DMS53 (cell line): Measurements from ENCODE around the gene STXBP5L.
"Not testable (repeated sequence)": the region's sequence is repeated elsewhere in the genome, so short reads cannot be mapped to it uniquely, and the experiment has no call there.

Experiments
- DNase-seq: peaks from one replicate; lab custom pipeline; 2025; lab: John Stamatoyannopoulos, UW

STXBP5L gene

DNA sequence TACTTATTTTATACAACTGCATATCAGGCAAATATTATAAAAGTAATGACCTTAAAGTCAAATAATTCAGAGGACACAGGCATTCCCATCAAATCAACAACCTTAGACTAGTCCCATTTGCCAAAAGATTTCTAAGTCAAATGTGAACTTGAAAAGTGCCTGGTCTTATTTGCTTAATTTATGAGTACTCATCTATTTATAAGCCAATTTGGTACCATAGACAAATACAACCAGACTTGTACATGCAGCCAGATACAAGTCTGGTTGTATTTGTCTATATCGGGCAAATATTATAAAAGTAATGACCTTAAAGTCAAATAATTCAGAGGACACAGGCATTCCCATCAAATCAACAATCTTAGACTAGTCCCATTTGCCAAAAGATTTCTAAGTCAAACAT is 322.2 kb downstream of the STXBP5L start:
- not testable (repeated sequence) for DNase-seq

DNA sequence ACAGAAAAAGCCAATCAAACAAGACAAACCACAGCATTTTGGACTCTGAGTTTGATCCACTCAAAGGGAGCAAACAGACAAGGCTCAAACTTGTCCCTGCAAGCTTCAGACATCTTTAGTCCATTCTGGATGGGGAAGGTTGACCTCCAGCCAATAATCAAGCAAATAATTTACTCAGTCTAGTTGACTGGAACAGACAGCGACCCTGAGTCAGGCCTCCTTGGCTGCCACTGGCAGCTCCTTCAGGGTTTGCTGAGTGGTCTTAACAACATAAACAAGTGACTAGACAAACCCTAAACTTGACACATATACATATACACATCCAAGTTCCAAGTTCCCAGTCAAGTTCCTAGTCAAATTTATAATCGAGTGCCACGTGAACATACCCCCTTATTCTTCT is 323.9 kb downstream of the STXBP5L start:
- DNase-seq = no peak

DNA sequence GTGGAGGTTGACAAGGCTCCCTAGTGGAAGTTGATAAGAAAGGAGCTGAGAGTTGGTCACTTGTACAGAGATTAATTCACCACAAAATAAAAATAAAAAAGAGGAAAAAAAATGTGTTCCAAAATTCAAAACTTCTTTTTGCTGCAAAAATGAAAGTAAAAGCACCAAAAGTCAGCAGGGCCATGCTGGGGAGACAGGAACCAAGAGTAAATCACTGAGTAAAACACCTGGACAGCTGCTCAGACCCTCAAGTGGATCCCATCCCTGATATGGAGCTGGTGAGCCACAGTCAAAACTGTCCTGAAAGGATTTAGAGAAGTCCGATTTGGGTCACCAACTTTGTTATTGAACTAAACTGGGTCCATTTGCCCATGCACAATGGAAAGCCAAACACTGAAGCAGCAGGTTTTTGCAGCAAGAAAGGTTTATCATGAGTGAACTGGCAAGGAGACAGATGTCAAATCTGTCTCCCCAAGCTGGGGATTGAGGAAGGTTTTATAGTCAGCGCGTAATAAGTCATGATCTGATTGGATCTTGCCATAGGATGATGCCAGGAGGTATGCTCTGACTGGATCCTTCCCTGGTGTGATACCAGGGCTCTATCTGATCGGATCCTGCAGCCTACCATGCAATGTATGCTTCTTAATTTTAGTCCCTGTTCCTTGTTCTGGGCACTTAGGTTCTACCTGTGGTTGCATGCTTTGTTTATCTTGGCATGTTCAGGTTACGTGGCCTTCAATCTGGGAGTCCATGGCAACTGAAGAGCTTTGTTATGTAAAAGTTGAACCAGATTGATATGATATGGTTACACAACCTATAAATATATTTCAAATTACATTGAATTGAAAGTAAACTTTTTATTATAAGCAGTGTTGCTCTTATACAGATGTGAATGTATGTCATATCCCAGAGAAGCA is 324.6 kb downstream of the STXBP5L start:
- DNase-seq = no peak

- DNase-seq = peak; percentile 12
These were observed 335.2 kb downstream of the STXBP5L start for GRCh38 chr3:121243208-121243607.

DNA sequence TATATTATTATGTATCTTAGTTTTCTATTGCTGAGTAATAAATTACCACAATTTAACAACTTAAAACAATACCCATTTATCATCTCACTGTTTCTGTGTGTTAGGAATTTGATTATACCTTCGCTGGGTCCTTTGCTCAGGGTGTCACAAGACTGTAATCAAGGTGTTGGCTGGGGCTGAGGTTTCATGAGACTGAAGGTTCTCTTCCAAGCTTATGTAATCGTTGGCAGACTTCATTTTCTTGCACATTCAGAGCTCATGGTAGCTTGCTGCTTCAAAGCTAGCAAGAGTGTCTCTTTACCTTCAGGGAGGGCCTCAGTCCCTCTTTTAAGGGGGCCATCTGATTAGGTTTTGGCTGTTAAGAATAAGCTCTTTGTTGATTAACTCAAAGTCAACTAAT is 344.7 kb downstream of the STXBP5L start:
- no peak for DNase-seq

DNA sequence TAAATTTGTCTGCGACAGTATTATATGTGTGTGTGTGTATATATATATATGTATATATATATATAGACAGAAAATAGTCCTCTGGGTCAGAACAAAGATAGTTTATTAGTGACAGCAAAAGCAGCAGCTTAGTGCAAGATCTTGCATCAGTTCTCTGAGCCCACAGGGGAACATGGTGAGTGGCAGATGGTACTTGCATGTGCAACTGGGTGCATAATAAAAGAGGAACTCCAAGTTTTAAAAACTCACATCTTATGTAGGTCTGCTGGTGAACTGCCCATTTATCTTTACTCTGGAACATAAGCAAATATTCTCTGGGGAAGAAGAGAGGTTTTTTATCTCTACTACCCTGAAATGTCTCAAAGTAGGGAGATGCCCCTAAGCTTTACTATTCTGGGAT is 361.4 kb downstream of the STXBP5L start:
- DNase-seq = no peak

DNA sequence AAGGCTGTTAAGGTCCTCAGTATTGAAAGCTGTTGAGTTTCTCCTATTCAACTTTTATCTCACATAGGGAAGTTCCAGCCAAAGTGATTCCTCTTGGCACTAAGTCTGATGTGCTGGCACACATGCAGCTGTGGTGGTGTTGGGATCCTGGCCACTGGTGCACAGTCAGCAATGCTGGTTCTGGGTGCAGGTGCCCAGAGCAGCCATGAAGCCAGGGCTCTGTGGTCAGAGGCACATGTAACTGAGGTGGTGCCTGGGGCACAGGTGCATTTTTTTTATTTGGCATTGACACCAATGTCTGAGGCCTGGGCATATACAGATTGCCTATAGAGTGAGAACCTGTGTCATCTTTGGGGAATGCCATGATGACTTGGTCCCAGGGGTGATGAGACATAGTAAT is 366.4 kb downstream of the STXBP5L start:
- DNase-seq = no peak

GRCh38 chr3:121295452-121295851 is 387.4 kb downstream of the STXBP5L start:
- DNase-seq = no peak

- no peak for DNase-seq
These were observed 388.0 kb downstream of the STXBP5L start for GRCh38 chr3:121295979-121296378.

- no peak for DNase-seq
These were observed 416.3 kb downstream of the STXBP5L start for GRCh38 chr3:121324320-121324719.

GRCh38 chr3:121330118-121330517 is 422.1 kb downstream of the STXBP5L start:
- DNase-seq = no peak

- DNase-seq = no peak
These were observed 422.6 kb downstream of the STXBP5L start for GRCh38 chr3:121330634-121331033.

DNA sequence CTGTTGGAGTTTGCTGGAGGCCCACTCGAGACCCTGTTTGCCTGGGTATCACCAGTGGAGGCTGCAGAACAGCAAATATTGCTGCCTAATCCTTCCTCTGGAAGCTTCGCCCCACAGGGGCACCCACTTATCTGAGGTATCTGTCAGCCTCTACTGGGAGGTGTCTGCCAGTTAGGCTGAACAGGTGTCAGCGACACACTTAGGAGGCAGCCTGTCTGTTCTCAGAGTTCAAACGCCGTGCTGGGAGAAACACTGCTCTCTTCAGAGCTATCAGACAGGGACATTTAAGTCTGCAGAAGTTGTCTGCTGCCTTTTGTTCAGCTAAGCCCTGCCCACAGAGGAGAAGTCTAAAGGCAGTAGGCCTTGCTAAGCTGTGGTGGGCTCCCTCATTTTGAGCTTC is 448.0 kb downstream of the STXBP5L start:
- DNase-seq = not testable (repeated sequence)

DNA sequence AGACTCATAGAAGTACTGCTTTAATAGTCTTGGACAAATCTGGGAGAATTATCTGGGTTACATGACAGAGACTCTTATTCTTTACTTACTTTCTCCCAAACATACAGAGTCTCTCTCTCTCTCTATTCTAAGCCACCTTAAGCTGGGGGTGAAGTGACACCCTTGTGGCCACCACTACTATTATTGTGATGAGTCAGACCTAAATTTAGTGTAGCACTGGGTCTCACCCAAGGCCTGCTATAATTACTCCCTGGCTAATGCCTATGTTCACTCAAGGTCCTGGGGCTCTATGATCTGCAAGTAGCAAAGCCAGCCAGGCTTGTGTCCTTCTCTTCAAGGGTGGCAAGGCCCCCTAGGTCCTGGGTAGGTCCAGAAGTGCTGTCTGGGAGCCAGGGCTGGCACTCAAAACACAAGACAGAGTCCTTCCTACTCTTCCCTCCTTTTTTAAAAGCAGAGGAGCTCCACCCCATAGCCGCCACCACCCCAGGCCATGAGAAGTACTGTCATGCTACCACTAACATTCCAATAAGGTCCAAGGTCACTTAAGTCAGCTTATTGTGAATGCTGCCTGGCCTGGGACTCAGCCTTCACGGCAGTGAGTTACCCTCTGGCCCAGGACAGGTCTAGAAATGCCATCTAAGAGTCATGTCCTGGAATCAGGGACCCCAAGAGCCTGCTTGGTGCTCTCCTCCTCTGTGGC is 454.2 kb downstream of the STXBP5L start:
- no peak for DNase-seq

DNA sequence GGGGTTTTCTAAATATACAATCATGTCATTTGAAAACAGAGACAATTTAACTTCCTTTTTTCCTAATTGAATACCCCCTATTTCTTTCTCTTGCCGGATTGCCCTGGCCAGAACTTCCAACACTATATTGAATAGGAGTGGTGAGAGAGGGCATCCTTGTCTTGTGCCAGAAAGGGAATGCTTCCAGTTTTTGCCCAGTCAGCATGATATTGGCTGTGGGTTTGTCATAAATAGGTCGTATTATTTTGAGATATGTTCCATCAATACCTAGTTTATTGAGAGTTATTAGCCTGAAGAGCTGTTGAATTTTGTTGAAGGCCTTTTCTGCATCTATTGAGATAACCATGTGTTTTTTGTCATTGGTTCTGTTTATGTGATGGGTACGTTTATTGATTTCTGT is 480.3 kb downstream of the STXBP5L start:
- not testable (repeated sequence) for DNase-seq

DNA sequence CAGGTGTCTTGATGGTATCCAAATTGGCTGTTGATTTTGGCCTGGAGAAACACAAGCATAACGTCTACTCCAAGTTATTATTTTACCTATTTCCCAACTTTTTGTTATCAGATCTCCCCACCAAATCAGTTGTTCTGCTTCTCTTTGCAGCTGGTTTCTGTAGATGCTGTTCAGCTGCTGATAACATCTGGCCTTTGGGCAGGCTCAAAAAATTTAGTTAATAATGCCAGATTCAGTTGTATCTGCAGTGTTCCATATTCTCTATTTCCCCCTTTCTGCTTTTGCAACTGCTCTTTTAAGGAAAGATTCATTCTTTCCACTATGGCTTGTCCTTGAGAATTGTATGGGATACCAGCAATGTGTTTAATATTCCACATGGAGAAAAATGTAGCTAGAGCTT is 488.0 kb downstream of the STXBP5L start:
- DNase-seq = not testable (repeated sequence)

GRCh38 chr3:121398051-121398450 is 490.0 kb downstream of the STXBP5L start:
- DNase-seq = not testable (repeated sequence)

GRCh38 chr3:121399820-121400219 is 491.8 kb downstream of the STXBP5L start:
- DNase-seq = no peak

- DNase-seq = no peak
These were observed 497.6 kb downstream of the STXBP5L start for GRCh38 chr3:121405631-121406030.

DNA sequence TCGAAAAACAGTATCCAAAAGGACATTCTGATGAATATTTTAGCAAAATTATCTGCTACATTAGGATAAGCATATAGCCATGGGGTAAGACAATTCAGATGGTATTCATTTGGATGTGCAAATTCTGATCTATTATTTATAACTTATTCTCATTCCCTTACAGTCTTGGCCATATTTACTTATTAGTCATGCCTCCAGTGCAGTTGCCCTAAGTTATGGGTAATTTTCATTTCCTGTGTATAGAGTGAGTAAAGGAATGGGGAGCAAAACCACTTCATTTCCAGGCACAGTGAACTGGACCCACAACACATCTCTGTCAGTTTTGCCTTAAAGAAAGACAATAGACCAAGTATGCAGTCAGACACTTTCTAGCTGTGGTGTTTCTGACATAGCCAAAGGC is 503.5 kb downstream of the STXBP5L start:
- DNase-seq = no peak

- DNase-seq = no peak
These were observed 506.9 kb downstream of the STXBP5L start for GRCh38 chr3:121414924-121415323.

DNA sequence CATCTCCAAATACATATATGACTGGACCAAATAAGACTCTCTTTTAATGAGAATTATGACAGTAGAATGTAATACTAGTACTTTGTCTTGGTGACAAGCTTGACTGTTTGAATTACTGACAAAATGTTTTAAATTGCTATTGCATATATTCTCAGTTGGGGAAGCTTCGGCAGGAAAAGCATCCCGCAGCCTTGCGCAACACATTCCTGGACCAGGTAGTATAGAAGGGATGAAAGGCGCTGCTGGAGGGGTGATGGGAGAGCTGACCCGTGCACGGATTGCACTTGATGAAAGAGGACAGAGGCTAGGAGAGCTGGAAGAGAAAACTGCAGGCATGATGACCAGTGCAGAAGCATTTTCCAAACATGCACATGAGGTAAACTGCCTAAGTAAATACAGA is 510.2 kb downstream of the STXBP5L start:
- DNase-seq = no peak

GRCh38 chr3:121424549-121424948 is 516.5 kb downstream of the STXBP5L start:
- DNase-seq = no peak
